Measurements from ENCODE around the gene GPR183.

GPR183 gene

DNA sequence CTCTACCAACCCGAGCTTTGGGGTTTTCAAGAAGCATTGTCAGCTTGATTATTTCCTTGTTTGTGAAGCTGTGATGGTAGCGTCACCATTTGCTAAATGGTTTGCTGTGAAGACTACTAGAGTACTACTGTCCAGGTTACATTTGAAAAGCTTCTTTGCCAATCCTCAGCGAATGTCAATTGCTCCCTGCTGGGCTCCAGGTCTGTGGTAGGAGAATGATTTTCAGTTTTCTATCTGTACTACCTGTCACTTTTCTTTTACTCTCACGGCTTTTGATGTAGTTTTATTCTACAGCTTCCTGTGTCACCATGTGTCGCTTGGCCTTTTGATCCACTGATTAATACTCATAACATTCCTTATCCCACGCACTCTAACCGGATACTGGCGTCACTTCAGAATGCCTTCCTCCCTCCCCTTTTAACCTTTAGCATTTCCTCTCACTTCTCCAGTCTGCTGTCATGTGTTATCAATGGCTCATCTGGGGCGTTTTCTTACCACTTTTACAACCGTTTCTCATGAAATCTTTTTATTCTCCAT, 7.5 kb upstream of the GPR183 start:
- no peak overlapping the region for H3K4me3 ChIP-seq (ENCODE audit: low read depth, low read length)
- no peak for DNase-seq (ENCODE audit: low read depth)
- TF ChIP-seq, protein P1, sequence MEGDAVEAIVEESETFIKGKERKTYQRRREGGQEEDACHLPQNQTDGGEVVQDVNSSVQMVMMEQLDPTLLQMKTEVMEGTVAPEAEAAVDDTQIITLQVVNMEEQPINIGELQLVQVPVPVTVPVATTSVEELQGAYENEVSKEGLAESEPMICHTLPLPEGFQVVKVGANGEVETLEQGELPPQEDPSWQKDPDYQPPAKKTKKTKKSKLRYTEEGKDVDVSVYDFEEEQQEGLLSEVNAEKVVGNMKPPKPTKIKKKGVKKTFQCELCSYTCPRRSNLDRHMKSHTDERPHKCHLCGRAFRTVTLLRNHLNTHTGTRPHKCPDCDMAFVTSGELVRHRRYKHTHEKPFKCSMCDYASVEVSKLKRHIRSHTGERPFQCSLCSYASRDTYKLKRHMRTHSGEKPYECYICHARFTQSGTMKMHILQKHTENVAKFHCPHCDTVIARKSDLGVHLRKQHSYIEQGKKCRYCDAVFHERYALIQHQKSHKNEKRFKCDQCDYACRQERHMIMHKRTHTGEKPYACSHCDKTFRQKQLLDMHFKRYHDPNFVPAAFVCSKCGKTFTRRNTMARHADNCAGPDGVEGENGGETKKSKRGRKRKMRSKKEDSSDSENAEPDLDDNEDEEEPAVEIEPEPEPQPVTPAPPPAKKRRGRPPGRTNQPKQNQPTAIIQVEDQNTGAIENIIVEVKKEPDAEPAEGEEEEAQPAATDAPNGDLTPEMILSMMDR (IDR thresholded peaks at IDR 0.05; ENCODE audit: low read depth, low read length, missing control alignments) = no peak
- in situ Hi-C loops (cut with HindIII; ENCODE audit: low sequenced_read_pairs) = loop anchor here (5.0 kb wide), 2 partner anchors 37 to 38 kb away; no protein-coding TSS in a partner anchor

DNA sequence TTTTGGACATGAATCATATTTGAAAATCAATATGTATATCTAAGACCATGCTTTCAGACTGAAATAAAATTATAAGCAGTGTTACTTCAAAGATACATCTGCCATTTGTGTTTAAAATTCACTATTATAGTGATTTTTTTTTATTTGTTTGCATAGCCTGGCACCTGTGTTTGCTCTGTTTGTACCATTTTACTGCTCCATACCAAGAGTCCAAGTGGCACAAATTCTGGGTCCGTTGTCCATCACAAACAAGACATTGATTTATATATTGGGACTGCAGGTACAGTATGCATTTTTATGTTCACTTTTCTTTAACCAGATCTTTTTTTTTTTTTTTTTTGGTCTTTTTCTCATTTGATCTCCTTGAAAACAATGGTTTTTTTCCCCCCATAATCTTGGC, 6.7 kb upstream of the GPR183 start:
- no peak for DNase-seq (ENCODE audit: low read depth)
- H3K4me3 ChIP-seq (ENCODE audit: low read depth, low read length) = no peak overlapping the region
- TF ChIP-seq, protein P1 (IDR thresholded peaks at IDR 0.05; ENCODE audit: low read depth, low read length, missing control alignments) = no peak
- in situ Hi-C loops (cut with HindIII; ENCODE audit: low sequenced_read_pairs) = loop anchor here (5.0 kb wide), 2 partner anchors 37 to 38 kb away; no protein-coding TSS in a partner anchor

DNA sequence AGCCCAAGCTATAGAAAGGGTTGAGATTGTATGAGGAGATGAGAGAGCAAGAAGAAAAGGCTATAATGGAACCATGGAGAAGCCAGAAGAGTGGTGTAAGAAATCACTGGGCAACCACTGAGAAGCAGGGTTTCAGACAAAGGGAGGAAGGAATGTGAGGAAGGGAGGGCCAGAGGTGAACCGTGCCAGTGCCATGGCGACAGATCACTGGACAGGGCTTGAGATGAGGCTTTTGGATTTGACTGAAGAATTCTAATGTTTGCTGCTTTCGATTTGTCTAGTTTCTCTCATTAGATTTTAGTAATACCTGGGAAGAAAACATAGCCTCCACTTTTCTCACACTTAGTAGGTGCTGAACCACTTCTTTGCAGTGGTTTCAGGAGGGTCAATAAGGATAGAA, 6.3 kb upstream of the GPR183 start:
- DNase-seq (ENCODE audit: low read depth) = no peak
- H3K4me3 ChIP-seq (ENCODE audit: low read depth, low read length) = no peak overlapping the region
- in situ Hi-C loops (cut with HindIII; ENCODE audit: low sequenced_read_pairs) = loop anchor here (5.0 kb wide), 2 partner anchors 36 to 39 kb away; no protein-coding TSS in a partner anchor
- TF ChIP-seq, protein P1 (IDR thresholded peaks at IDR 0.05; ENCODE audit: low read depth, low read length, missing control alignments) = no peak

DNA sequence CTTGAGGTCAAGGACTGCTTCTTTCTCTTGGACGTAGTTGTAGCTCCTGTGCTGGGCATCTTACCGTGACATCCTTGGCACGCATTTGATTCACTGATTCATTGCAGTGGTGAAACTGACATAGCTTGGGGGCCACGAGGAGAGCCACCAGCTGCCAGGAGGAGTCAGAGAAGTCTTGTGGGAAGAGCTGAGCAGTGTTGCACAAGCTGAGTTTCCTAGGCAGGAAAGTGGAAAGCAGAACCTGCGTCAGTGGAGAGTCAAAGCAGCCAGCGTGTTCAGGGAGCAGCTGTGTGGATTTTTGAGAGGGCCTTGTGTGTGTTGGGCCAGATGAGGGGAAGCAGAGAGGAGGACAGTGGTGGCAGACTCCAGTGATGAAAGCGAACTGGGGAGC, 5.3 kb upstream of the GPR183 start:
- TF ChIP-seq, protein P1 (IDR thresholded peaks at IDR 0.05; ENCODE audit: low read depth, low read length, missing control alignments) = no peak
- DNase-seq (ENCODE audit: low read depth) = no peak
- in situ Hi-C loops (cut with HindIII; ENCODE audit: low sequenced_read_pairs) = loop anchor here (5.0 kb wide), 2 partner anchors 35 to 40 kb away; no protein-coding TSS in a partner anchor
- H3K4me3 ChIP-seq (ENCODE audit: low read depth, low read length) = no peak overlapping the region

DNA sequence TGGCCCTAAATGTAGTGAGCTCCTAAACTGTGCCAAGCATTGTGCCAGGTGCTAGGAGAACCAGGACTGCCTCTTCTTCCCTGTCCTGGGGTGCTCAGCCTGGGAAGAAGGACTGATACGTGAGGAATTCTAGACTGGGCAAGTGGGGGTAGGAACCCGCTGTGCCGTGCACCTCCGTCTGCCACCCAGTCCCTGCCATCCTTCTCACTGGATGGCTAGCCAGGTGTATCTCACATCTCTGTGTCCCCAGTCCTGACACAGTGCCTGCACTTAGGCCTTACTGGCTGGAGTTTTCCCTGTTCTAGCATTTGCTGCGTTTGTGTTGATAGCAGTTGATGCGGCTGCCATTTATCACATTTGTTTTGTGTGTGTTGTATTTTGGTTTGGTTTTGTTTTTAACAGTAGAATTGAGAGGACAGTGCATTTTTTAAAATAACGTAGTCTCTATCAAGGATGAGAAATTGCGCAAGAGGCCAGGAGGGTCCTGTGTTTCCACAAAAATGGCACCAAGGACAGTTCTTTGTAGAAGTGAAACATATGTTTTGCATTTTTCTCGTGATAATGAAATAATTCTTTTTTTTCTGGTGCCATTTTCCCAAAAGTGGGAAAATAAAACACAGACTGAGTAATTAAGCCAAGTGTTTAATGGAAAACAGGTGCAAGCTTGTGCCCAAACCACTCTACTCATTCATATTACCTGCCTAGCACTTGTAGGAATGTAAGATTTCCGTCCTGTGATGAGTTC, 4.7 kb upstream of the GPR183 start:
- DNase-seq (ENCODE audit: low read depth) = no peak
- in situ Hi-C loops (cut with HindIII; ENCODE audit: low sequenced_read_pairs) = loop anchor here (5.0 kb wide), 2 partner anchors 35 to 40 kb away; no protein-coding TSS in a partner anchor
- TF ChIP-seq, protein P1 (IDR thresholded peaks at IDR 0.05; ENCODE audit: low read depth, low read length, missing control alignments) = no peak
- no peak overlapping the region for H3K4me3 ChIP-seq (ENCODE audit: low read depth, low read length)

DNA sequence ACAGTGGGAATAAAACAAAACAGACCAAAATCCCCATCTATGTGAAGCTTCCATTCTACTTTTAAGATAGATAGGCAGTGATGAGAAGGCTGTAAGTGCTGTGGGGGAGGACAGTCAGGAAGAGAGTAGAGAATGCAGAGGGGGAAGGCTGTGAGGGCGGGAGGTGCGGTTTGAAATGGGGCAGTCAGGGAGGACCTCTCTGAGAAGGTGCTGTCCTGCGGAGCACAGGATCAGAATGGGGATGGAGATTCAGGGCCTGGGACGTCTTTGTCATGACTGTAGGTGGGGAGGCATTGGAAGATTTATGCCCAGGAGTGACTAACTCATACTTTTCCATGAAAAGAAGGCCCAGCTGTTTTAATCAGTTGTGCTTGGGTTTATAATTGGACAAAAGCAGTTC, 3.9 kb upstream of the GPR183 start:
- no peak overlapping the region for H3K4me3 ChIP-seq (ENCODE audit: low read depth, low read length)
- DNase-seq (ENCODE audit: low read depth) = no peak
- TF ChIP-seq, protein P1 (IDR thresholded peaks at IDR 0.05; ENCODE audit: low read depth, low read length, missing control alignments) = no peak
- in situ Hi-C loops (cut with HindIII; ENCODE audit: low sequenced_read_pairs) = loop anchor here (5.0 kb wide), 2 partner anchors 34 to 41 kb away; no protein-coding TSS in a partner anchor
